GM10248 (cell line): ENCODE results near the gene AGPAT2.

ENCODE experiments used
- CTCF ChIA-PET: fragments of 300-600 bp; sonication (Branson Sonifier 250); formaldehyde crosslinking; extraction: SDS; loops from one replicate; lab custom pipeline; 2021; ENCODE audit warnings: antibody characterized with exemption; lab: Yijun Ruan, JAX
- POLR2A ChIA-PET: fragments of 350-650 bp; sonication (Branson Sonifier 250); formaldehyde crosslinking; extraction: SDS; loops from one replicate; lab custom pipeline; 2020; ENCODE audit warnings: antibody characterized with exemption; lab: Yijun Ruan, JAX
- DNase-seq: peaks from one replicate; pipeline ENCODE4 v3.0.0; 2012; ENCODE audit errors: extremely low spot score
- TF ChIP-seq, protein P1 (sequence below): IDR thresholded peaks from 2 replicates; pipeline ENCODE4 v1.5.1; 2012; ENCODE audit warnings: mild to moderate bottlenecking, low read depth; ENCODE audit errors: extremely low read depth, missing control alignments, control extremely low read depth

The AGPAT2 gene

DNA sequence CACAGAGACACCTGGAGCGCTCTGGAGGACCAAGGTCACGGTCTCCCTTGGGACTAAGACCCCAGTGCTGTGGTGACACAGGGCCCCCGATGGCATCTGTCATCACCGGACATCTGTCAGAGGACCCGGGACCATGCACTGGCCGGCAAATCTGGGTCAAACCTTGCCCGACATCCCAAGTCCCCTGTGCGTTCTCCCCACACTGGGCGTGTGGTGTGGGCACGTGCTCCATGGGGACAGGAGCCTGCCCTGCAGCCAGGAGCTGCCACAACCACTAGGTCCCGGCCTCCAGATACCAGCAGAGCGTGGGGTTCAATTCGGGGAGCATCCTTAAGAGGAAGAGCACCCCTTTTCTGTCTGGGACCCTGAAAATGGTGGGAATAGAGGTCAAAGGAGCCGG is 3.5 kb downstream of the AGPAT2 start:
- TF ChIP-seq, protein P1, sequence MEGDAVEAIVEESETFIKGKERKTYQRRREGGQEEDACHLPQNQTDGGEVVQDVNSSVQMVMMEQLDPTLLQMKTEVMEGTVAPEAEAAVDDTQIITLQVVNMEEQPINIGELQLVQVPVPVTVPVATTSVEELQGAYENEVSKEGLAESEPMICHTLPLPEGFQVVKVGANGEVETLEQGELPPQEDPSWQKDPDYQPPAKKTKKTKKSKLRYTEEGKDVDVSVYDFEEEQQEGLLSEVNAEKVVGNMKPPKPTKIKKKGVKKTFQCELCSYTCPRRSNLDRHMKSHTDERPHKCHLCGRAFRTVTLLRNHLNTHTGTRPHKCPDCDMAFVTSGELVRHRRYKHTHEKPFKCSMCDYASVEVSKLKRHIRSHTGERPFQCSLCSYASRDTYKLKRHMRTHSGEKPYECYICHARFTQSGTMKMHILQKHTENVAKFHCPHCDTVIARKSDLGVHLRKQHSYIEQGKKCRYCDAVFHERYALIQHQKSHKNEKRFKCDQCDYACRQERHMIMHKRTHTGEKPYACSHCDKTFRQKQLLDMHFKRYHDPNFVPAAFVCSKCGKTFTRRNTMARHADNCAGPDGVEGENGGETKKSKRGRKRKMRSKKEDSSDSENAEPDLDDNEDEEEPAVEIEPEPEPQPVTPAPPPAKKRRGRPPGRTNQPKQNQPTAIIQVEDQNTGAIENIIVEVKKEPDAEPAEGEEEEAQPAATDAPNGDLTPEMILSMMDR, result no peak
- DNase-seq, result no peak
- ChIA-PET CTCF (interaction anchor here (1.4 to 5.4 kb wide), 2 partner anchors 11 to 43 kb away, joined by 3 to 44 read pairs; no protein-coding TSS in a partner anchor), POLR2A (no interaction called here)

DNA sequence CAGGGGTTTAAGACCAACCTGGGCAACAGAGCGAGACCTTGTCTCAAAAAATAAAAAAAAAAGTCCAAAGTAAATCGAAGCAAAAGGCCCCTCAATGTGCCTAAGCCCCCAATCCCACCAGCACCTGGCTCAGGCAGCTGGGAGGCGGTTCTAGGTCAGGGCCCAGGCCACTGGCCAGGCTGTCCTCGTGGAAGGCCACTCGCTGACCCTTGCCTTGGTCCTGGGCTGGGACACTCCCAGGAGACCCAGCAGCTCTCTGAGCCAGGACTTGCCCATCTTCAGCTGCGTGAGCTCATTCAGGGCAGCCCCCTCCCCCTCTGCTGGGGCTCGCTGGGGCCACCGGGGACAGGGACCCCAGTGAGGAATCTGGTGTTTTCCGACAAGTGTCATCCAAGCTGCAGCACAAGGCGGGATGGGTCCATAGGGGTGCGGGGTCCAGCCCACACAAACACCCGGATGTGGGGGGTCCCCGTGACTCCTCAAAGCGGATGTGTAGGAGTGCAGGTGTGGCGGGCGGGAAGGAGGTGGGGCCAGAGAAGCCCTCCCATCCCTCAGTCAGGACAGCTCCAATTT is 4.0 kb downstream of the AGPAT2 start:
- ChIA-PET POLR2A (no interaction called here), CTCF (interaction anchor here (1.4 to 5.4 kb wide), 2 partner anchors 10 to 44 kb away, joined by 3 to 44 read pairs; no protein-coding TSS in a partner anchor)
- TF ChIP-seq, protein P1, result no peak
- no peak for DNase-seq

DNA sequence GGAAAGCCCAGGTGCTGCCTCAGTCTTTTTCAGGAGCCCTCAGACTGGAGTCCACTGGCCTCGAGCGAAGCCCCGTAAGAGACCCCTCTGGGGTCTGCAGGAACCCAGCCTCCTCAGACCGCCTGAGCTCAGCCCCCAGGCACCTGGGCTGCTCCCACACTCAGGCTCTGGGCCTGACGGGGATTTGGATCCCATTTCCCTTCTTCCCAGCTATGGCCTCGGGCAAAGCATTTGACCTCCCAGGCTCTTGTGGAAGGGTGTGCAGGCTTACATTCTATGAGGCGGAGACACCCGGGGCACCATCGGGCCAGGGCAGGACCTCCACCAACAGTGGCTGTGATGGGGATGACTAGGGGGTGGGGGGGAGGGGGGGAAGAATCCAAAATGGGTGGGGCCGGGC is 4.5 kb downstream of the AGPAT2 start:
- ChIA-PET POLR2A (no interaction called here), CTCF (interaction anchor here (1.4 to 5.4 kb wide), 2 partner anchors 10 to 44 kb away, joined by 3 to 44 read pairs; no protein-coding TSS in a partner anchor)
- TF ChIP-seq, protein P1, result no peak
- DNase-seq, result no peak

GRCh38 chr9:136681945-136682699 is 5.1 kb downstream of the AGPAT2 start:
- DNase-seq, result no peak
- POLR2A ChIA-PET, result no interaction called here
- CTCF ChIA-PET, result interaction anchor here (1.0 to 5.4 kb wide), 4 partner anchors 9 to 242 kb away, joined by 3 to 44 read pairs (median 3); no protein-coding TSS in a partner anchor
- TF ChIP-seq, protein P1, result no peak

DNA sequence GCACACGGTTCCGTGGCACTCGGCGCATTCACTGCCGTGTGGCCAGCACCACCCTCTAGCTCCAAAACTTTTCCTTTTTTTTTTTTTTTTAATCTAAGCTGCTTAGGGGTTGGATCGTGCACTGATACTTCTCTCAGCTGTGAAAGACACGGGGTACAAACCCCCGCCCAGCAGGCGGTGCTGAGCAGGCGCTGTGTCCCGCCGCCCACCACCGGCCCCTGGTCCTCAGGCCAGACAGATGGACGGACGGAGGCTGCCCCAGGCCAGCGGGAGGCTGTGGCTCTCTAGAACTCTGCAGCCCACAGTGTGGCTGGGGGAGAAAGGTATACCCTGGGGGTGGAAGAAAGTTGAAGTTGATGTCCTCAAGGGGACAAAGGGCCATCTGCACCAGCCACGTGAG is 6.2 kb downstream of the AGPAT2 start:
- TF ChIP-seq, protein P1, result no peak
- DNase-seq, result no peak
- ChIA-PET POLR2A (no interaction called here), CTCF (interaction anchor here (5.4 kb wide), 1 partner anchor 8 kb away, joined by 44 read pairs; no protein-coding TSS in a partner anchor)

GRCh38 chr9:136679431-136679941 is 7.8 kb downstream of the AGPAT2 start:
- ChIA-PET POLR2A (no interaction called here), CTCF (interaction anchor here (5.4 kb wide), 1 partner anchor 7 kb away, joined by 44 read pairs; no protein-coding TSS in a partner anchor)
- TF ChIP-seq, protein P1, result no peak
- no peak for DNase-seq
